ENCODE data around the gene GXYLT2. TPM values are rescaled to one million over a fixed set of nuclear protein-coding genes. Genes with fewer than 3 reads are reported as not detected.

GXYLT2 gene
- total and polyA plus RNA-seq, 2 donors (not counting 1 experiment from before 2014, with no cell fraction given), result not detected

- Histone ChIP-seq H4K20me1 (ENCODE audit: control insufficient read depth, insufficient read depth, low read length, poor library complexity, severe bottlenecking) (no peaks in the 10 kb centered on the region), H3K9me3 (ENCODE audit: control extremely low read depth in 1 of 3, control insufficient read depth in 2 of 3, insufficient read depth in 1 of 3, low read length in 2 of 3) (no peaks in the 10 kb centered on the region), H3K4me3 (ENCODE audit: control extremely low read depth in 1 of 5, extremely low read depth in 1 of 5, insufficient read depth in 1 of 5, low read depth in 2 of 5, low read length in 4 of 5) (no peak overlapping the region), H2AFZ (ENCODE audit: insufficient read depth, low read depth, low read length, poor library complexity, severe bottlenecking) (no peak overlapping the region), H3K4me2 (replicated peaks; ENCODE audit: low read depth, low read length, poor library complexity, severe bottlenecking) (no peak overlapping the region), H3K9ac (ENCODE audit: low read length) (no peak overlapping the region), H3K79me2 (ENCODE audit: control insufficient read depth, insufficient read depth, low read length) (peaks cover 2% of the 10 kb centered on the region), H3K27me3 (replicated peaks in 1 of 4; ENCODE audit: control extremely low read depth in 1 of 4, control insufficient read depth in 3 of 4, insufficient read depth in 4 of 4, low read length in 3 of 4) (no peaks in the 10 kb centered on the region), H3K36me3 (replicated peaks in 1 of 2; ENCODE audit: control extremely low read depth in 1 of 2, control insufficient read depth in 1 of 2, extremely low read depth in 1 of 2, insufficient read depth in 2 of 2, low read length in 1 of 2) (peaks cover 7 to 63% of the 10 kb centered on the region in 2 experiments), H3K4me1 (ENCODE audit: control insufficient read depth in 2 of 2, insufficient read depth in 2 of 2, low read length in 2 of 2) (no peaks in the 10 kb centered on the region), H3K27ac (ENCODE audit: low read length in 2 of 2) (no peak overlapping the region)
- no peak for DNase-seq
- 100% methylated on average over 1 of the region's 3 CpGs for WGBS (ENCODE audit: insufficient coverage)
- H3K27ac Mint-ChIP-seq, result no peak overlapping the region
- TF ChIP-seq EZH2 (IDR thresholded peaks at IDR 0.05; ENCODE audit: borderline replicate concordance, insufficient read depth, low read depth, low read length, poor library complexity, severe bottlenecking) (no peak), CTCF (IDR thresholded peaks at IDR 0.05) (no peak)
- POLR2A ChIA-PET, result no interaction called here
- no peaks in the 10 kb centered on the region for H3K27me3 Mint-ChIP-seq
- CTCF ChIA-PET, result no interaction called here
- intact Hi-C loops (cut with micrococcal nuclease), result no loop called here
- no peaks in the 10 kb centered on the region for H3K4me1 Mint-ChIP-seq
- ATAC-seq (ENCODE audit: low read depth), result no peak
- no peak overlapping the region for H3K4me3 Mint-ChIP-seq
- no peaks in the 10 kb centered on the region for H3K9me3 Mint-ChIP-seq (ENCODE audit: insufficient read depth)
Measured at GRCh38 chr3:72839057-72839456, 48.8 kb upstream of the GXYLT2 start.

GRCh38 chr3:72844436-72844993, 43.3 kb upstream of the GXYLT2 start:
- no peak overlapping the region for H3K27ac Mint-ChIP-seq
- Histone ChIP-seq H2AFZ (ENCODE audit: insufficient read depth, low read depth, low read length, poor library complexity, severe bottlenecking) (no peak overlapping the region), H3K79me2 (ENCODE audit: control insufficient read depth, insufficient read depth, low read length) (peaks cover 19% of the 10 kb centered on the region), H3K27ac (ENCODE audit: low read length in 2 of 2) (no peak overlapping the region), H3K4me3 (ENCODE audit: control extremely low read depth in 1 of 5, extremely low read depth in 1 of 5, insufficient read depth in 1 of 5, low read depth in 2 of 5, low read length in 4 of 5) (no peak overlapping the region), H4K20me1 (ENCODE audit: control insufficient read depth, insufficient read depth, low read length, poor library complexity, severe bottlenecking) (no peaks in the 10 kb centered on the region), H3K4me2 (replicated peaks; ENCODE audit: low read depth, low read length, poor library complexity, severe bottlenecking) (no peak overlapping the region), H3K9ac (ENCODE audit: low read length) (no peak overlapping the region), H3K4me1 (ENCODE audit: control insufficient read depth in 2 of 2, insufficient read depth in 2 of 2, low read length in 2 of 2) (peaks cover 17 to 20% of the 10 kb centered on the region in 2 donors), H3K27me3 (replicated peaks in 1 of 4; ENCODE audit: control extremely low read depth in 1 of 4, control insufficient read depth in 3 of 4, insufficient read depth in 4 of 4, low read length in 3 of 4) (no peaks in the 10 kb centered on the region), H3K9me3 (ENCODE audit: control extremely low read depth in 1 of 3, control insufficient read depth in 2 of 3, insufficient read depth in 1 of 3, low read length in 2 of 3) (no peaks in the 10 kb centered on the region), H3K36me3 (replicated peaks in 1 of 2; ENCODE audit: control extremely low read depth in 1 of 2, control insufficient read depth in 1 of 2, extremely low read depth in 1 of 2, insufficient read depth in 2 of 2, low read length in 1 of 2) (peaks cover 4 to 23% of the 10 kb centered on the region in 2 experiments)
- no peaks in the 10 kb centered on the region for H3K27me3 Mint-ChIP-seq
- no peak for ATAC-seq (ENCODE audit: low read depth)
- CTCF ChIA-PET, result interaction anchor here (1.5 kb wide), 1 partner anchor 22 kb away, joined by 4 read pairs; no protein-coding TSS in a partner anchor
- H3K9me3 Mint-ChIP-seq (ENCODE audit: insufficient read depth), result no peaks in the 10 kb centered on the region
- H3K4me1 Mint-ChIP-seq, result peaks cover 34% of the 10 kb centered on the region
- no CpG with 5 or more reads among the region's 1 CpG for whole genome bisulfite sequencing (ENCODE audit: insufficient coverage)
- DNase-seq, result no peak
- no peak overlapping the region for H3K4me3 Mint-ChIP-seq
- intact Hi-C loops (cut with micrococcal nuclease), result no loop called here
- POLR2A ChIA-PET, result no interaction called here
- TF ChIP-seq EZH2 (IDR thresholded peaks at IDR 0.05; ENCODE audit: borderline replicate concordance, insufficient read depth, low read depth, low read length, poor library complexity, severe bottlenecking), result no peak
- TF ChIP-seq CTCF (IDR thresholded peaks at IDR 0.05), result no peak

Data from B cell (primary cell).